ENCODE results near the gene CPZ. TPM values are rescaled to one million over a fixed set of nuclear protein-coding genes. Genes with fewer than 3 reads are reported as not detected.

CPZ gene
- total and polyA plus RNA-seq, 2 of the 4 experiments (the other 2 are of a cell fraction), result 0.90 to 10.3 TPM

DNA sequence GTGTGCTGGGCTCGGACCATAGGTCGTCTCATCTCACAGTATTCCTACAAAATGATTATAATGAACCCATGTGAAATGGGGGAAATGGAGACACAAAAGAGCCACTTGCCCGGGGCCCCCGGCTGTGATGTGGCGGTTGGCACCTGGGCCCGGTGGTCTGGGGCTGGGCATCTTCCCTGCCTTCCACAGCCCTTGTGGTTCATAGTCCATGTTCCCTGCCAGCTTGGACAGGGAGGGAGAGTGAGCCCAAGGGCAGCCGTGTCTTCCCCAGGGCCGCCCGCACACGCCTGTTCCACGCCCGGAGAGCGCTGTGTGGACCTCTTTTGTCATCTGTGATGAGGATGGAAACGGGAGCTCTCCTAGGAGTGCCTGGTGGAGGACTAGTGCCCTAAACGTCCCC, 5.2 kb downstream of the CPZ start:
- Histone ChIP-seq H3K27ac (ENCODE audit: insufficient read depth, low read length) (no peak overlapping the region), H2BK20ac (ENCODE audit: low read depth, low read length) (no peak overlapping the region), H4K91ac (ENCODE audit: insufficient read depth, low read depth, low read length) (no peak overlapping the region), H3K9me3 (ENCODE audit: control insufficient read depth, insufficient read depth, low read length) (no peaks in the 10 kb centered on the region), H4K5ac (ENCODE audit: low read depth, low read length) (no peak overlapping the region), H3K36me3 (ENCODE audit: control insufficient read depth, insufficient read depth, low read length) (peaks cover 33% of the 10 kb centered on the region; the same call in 1 of the 2 replicates), H2BK120ac (ENCODE audit: low read depth, low read length) (no peak overlapping the region), H3K4me1 (ENCODE audit: control insufficient read depth, insufficient read depth, low read length) (peaks cover 6% of the 10 kb centered on the region; the same call in 1 of the 2 replicates), H3K4me2 (ENCODE audit: low read depth, low read length) (no peak overlapping the region), H3K79me1 (ENCODE audit: low read depth in 1 of 2, low read length in 2 of 2) (no peaks in the 10 kb centered on the region), H4K20me1 (ENCODE audit: insufficient read depth, low read length) (peaks cover 10% of the 10 kb centered on the region), H2BK5ac (ENCODE audit: low read depth, low read length, poor library complexity, severe bottlenecking) (no peak overlapping the region), H4K8ac (ENCODE audit: low read depth in 2 of 2, low read length in 2 of 2) (no peak overlapping the region), H2BK15ac (ENCODE audit: low read depth, low read length) (no peak overlapping the region), H3K14ac (replicated peaks; ENCODE audit: low read depth, low read length) (no peak overlapping the region), H2AK5ac (ENCODE audit: low read depth, low read length) (no peak overlapping the region), H3K27me3 (ENCODE audit: control insufficient read depth, insufficient read depth, low read length) (peaks cover 11% of the 10 kb centered on the region), H3K4me3 (ENCODE audit: insufficient read depth, low read depth, low read length) (no peak overlapping the region), H3K9me1 (ENCODE audit: insufficient read depth, low read length) (no peaks in the 10 kb centered on the region), H2AK9ac (replicated peaks; ENCODE audit: low read depth, low read length, poor library complexity) (no peak overlapping the region), H3K56ac (ENCODE audit: extremely low read depth, insufficient read depth, low read length) (no peak overlapping the region), H3K18ac (ENCODE audit: low read depth, low read length) (no peak overlapping the region), H2AFZ (replicated peaks; ENCODE audit: low read length, poor library complexity) (no peak overlapping the region), H3K9ac (ENCODE audit: low read depth, low read length) (no peak overlapping the region), H3K23ac (ENCODE audit: low read depth, low read length) (no peak overlapping the region), H3K4ac (ENCODE audit: low read depth, low read length) (no peak overlapping the region)
- dilution Hi-C loops (cut with HindIII; ENCODE audit: low sequenced_read_pairs, unreplicated experiment) (no loop called here), intact Hi-C loops (cut with micrococcal nuclease) (no loop called here), in situ Hi-C loops (cut with MboI; ENCODE audit: low sequenced_read_pairs) (no loop called here)
- POLR2A ChIA-PET (ENCODE audit: unreplicated experiment), result no interaction called here
- DNase-seq (no peak), ATAC-seq (ENCODE audit: low read depth) (no peak)
- no TSS peak for BruUV-seq (replicated peaks)
- TF ChIP-seq, protein P1, sequence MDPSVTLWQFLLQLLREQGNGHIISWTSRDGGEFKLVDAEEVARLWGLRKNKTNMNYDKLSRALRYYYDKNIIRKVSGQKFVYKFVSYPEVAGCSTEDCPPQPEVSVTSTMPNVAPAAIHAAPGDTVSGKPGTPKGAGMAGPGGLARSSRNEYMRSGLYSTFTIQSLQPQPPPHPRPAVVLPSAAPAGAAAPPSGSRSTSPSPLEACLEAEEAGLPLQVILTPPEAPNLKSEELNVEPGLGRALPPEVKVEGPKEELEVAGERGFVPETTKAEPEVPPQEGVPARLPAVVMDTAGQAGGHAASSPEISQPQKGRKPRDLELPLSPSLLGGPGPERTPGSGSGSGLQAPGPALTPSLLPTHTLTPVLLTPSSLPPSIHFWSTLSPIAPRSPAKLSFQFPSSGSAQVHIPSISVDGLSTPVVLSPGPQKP (IDR thresholded peaks at IDR 0.05; ENCODE audit: borderline replicate concordance, low read depth, low read length), result no peak
- CTCF ChIA-PET, result interaction anchor here (1.3 kb wide), 1 partner anchor 125 kb away, joined by 3 read pairs; no protein-coding TSS in a partner anchor
- 93% methylated on average over 3 of the region's 15 CpGs; no CpG with 5 or more reads in 1 of the 2 experiments for WGBS, 2 experiments (ENCODE audit: extremely low coverage in 2 of 2, insufficient read length in 1 of 2)
